ENCODE results near the gene PTPN14.

DNA sequence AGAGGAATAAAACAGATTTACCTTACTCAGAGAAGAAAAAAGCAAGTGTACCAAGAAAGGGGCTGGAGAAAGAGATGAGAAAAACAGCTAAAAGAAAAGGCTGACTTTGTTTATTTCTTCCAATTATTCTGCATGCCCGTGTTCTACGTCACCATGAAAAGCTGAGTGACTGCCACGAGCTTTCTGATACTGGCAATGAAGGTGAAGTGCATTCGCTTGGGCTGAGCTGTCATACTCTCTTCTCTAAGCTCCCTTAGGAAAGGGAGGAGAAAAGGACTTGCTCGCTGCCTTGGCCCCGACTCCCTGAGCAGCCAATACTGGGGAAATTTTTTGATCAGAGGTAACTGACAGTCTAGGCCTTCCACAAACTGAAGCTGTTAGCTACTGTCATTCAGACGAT is 165.1 kb downstream of the PTPN14 start:
- TF ChIP-seq, protein P1, sequence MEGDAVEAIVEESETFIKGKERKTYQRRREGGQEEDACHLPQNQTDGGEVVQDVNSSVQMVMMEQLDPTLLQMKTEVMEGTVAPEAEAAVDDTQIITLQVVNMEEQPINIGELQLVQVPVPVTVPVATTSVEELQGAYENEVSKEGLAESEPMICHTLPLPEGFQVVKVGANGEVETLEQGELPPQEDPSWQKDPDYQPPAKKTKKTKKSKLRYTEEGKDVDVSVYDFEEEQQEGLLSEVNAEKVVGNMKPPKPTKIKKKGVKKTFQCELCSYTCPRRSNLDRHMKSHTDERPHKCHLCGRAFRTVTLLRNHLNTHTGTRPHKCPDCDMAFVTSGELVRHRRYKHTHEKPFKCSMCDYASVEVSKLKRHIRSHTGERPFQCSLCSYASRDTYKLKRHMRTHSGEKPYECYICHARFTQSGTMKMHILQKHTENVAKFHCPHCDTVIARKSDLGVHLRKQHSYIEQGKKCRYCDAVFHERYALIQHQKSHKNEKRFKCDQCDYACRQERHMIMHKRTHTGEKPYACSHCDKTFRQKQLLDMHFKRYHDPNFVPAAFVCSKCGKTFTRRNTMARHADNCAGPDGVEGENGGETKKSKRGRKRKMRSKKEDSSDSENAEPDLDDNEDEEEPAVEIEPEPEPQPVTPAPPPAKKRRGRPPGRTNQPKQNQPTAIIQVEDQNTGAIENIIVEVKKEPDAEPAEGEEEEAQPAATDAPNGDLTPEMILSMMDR (IDR thresholded peaks at IDR 0.05; ENCODE audit: poor library complexity, severe bottlenecking) = no peak
- TF ChIP-seq EZH2 (IDR thresholded peaks at IDR 0.05; ENCODE audit: borderline replicate concordance, insufficient read depth, low read length, poor library complexity, severe bottlenecking) (no peak), EP300 (conservative IDR thresholded peaks at IDR 0.05; ENCODE audit: poor library complexity, severe bottlenecking) (no peak)

Data from neural cell (in vitro differentiated cells).